Stimulated activated CD8-positive, alpha-beta memory T cell treated with anti-CD3 and anti-CD28 coated beads, Interleukin-7, amount 100 ng/mL, for 1 hour (primary cell): ENCODE results near the gene NUDT7.
A peak's percentile ranks its signal among the peaks of the same experiment; 100 is the strongest.

Experiments
- DNase-seq, 2 donors: peaks; one replicate each; pipeline ENCODE4 v3.0.0-alpha.2; 2020; ENCODE audit warnings: low read depth in 2 of 2

NUDT7 gene

DNA sequence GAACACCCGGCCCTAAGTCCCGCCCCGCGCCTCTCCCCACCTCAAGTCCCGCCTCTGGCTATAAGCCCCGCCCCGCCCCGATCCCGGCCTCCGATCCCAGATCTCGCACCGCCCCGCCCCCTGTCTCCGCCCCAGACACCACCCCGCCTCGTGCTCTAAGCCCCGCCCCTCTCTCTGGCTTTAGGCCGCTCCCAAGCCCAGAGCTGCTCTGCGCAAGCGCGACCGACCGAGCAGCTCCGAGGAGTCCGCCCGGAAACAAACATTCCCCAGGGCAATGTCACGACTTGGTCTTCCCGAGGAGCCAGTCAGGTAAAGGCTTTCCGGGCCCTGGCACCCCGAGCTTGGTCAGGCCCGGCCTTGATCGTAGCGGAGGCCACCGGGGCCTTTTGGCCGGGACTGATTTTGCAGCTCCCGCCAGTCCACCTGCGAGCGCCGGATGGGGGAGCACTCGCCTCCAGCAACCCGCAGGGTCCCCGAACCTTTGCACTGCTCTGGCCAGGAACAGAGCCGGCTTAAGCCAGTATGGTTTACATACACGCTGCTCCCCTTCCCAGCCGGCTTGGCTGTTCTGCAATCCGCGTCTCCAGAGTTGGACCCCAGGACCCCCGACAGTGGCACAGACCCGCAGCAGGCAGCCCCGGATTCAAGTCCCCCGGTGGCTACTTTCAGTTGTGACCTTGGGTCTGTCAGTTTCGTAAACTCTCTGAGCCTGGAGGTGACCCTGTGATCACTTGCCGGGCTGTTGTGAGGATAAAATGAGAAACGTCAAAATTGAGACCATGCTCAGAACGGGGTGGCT lies at the start of gene NUDT7:
NUDT7 (plus strand) TSS at position 206 of the 799 bp plus-strand sequence; CDS start at position 275, 69 bp downstream.
- DNase-seq = peak; percentile 85 to 91

DNA sequence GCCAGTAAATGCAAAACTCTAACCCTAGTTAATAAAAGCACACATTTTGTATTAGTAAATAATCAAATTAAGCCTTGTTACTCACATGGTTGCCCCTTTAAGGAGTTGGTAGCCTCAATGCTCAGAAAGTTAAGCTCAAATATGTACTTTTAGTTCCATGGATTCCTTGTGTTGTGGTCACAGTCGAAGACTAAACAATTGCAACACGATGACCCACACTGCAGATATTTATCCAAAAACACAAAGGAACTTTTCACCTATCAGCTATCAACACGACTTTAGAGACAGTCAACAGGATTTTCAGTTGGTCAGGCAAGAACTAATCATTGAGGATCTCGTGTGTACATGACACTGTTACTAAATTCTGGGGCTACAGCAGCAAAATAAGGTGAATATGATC lies 47.4 kb upstream of the NUDT7 start:
- DNase-seq = no peak

DNA sequence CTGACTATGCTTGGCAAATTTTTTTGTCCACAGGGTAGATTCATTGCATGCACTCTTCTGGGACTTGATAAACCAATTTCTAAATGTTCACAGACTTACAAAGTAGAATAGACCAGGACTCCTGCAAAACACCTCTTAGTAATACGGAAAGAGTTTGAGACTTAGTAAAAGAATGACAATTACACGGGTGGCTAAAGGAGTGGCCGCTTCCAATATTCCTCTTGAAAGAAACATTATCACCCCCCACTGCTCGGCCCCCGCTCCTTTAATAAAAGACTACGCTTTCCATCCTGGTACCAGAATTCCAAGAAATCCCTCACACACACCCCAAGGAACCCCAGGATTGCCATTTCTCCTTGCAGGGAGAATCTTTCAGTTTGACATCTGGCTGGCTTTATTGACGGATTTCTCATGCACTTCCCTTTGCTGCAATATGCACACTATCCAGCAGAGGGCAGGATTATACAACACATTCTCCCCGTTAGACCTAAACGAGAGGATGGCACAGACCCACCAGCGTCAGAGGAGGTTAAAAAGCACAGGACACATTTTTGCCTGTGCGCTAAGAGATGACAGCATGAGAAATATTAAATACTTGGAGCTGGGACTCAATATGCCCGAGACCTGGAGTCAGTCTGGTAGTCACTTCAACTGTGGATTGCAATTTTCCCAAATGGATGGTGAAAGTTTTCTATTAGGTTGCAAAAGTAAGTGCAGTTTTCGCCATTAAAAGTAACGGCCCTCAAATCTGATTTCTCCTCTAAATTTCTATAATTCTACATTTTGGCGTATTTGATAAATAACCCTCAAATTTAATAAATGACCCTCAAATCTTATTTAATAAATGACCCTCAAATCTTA lies 46.6 kb upstream of the NUDT7 start:
- DNase-seq = peak; percentile 11 to 22

DNA sequence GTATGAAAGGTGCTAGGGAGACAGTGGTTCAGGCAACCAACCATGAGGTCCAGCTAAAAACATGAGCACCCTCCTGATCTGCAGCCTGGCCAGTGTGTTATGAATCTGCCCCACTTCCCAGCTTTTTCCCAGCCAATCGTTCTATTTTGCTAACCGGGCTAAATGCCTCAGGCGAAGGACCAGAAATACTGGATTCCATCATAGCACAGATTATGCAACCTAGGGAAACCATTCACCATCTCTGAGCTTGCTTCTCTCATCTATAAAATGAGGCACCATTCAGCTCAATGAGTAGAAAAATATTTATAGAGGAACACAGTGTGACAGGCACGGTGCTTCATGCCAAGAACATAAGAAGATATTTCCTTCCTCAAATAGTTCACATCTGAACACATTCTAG lies 45.2 kb upstream of the NUDT7 start:
- DNase-seq = no peak

DNA sequence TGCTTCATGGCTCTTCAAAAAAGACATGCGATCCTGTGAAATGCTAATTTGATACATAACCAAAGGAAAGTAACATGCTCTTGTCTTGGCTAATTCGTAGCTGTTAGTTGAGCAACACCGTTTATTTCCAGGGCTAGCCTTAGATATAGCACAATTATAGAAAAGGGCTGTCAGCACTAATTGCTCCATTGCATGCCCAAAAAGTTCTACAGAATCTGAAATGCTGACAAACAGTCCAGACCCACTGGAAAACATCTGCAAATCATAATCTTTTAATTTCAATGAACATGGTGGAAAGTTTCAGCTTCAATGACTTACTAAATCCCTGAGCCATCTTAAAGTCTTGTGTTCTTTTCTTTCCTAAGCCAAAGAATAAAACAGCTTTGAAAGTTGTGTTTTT lies 42.9 kb upstream of the NUDT7 start:
- DNase-seq = no peak

DNA sequence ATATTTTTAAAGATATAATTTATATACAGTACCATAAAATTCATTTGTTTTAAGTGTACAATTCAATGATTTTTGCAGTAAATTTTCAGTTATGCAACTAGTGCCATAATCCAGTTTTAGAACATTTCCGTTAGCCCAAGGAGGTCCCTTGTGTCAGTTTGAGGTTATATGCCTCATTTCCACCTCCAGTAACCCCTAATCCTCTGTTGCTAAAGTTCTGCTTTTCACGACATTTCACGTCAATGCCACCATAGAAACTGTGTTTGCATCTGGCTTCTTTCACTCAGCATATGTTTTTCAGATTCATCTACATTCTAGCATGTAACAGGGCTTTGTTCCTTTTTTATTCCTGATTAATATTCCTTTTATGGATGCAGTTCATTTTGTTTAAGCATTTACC lies 42.4 kb upstream of the NUDT7 start:
- DNase-seq = no peak

DNA sequence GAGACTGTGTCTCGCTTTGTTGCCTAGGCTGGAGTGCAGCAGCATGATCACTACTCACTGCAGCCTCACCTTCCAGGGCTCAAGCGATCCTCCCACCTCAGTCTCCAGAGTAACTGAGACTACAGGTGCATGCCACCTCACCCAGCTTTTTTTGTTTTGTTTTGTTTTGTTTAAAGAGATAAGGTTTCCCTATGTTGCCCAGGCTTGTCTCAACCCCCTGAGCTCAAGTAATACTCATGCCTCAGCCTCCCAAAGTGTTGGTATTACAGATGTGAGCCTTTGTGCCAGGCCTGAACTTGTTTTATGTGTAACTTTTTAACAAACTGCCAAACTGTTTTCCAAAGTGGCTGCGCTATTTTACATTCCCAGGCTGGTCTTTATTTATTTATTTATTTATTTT lies 41.8 kb upstream of the NUDT7 start:
- DNase-seq = no peak

DNA sequence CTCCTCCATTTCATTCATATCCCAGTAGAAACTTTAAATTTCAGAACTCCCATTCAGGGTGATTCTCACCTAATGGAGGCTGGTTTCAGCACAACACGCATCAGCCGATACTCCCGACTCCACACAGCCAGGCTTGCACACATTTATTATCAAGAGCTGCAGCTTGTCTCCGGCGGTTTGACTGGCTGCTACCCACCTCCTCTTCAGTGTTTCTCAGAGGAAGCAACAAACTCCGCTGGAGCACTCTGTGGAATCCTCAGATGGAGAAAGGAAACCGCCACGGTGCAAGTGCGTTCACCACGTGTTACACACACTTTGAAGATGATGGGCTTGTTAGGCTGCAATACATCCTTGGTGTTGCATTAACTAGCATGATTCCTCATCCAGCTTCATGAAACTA lies 39.7 kb upstream of the NUDT7 start:
- DNase-seq = no peak

DNA sequence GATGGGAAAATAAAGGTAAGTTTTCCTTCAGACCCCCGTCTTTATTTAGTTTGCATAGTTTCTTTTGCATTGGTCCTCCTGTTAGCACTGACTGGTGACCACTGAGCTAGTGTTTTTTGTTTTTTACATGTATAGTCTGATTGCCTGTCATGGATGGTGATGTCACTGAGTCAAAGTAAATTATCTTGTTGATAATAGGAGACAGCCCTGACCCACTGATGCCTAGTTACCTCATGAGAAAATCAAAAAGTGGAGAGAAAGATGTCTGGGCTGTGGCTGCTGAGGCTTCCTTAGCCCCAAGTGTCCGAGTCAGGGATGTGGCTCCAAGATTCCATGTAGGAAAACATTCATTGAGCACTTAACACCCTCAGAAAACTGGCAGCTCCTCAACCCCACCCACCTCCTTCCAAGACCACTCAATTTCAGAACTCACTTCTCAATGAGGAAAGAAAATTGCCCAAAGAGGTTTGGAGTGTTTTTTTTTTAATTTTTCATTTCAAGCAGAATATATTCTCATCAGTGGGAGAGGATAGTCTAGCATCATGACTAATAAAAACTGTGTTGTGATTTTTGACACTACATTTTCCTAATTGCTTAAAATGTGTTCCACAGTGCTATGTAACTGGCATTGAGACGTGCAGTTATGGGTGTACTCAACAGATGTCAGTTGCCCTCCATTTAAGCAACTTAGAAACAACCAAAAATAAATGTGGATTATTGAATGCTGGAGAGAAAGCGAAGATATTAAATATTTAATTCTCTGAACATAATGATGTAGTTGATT lies 38.7 kb upstream of the NUDT7 start:
- no peak for DNase-seq

DNA sequence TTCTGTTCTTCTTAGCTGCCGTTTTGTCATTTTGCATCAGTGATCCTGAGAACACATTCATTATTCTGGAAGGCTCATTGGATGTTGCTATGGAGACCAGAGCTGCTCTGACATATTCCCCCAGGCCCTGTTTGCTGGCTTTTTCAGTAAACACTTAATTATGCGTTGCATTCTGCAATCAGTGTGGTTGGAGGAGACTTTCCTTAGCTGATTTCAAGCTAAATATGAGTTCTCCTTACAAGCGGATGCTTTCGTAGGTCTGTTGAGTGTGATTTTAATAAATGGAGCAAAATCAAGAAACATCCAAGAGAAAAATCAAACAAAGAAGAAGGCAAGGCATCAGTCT lies 38.2 kb upstream of the NUDT7 start:
- no peak for DNase-seq

DNA sequence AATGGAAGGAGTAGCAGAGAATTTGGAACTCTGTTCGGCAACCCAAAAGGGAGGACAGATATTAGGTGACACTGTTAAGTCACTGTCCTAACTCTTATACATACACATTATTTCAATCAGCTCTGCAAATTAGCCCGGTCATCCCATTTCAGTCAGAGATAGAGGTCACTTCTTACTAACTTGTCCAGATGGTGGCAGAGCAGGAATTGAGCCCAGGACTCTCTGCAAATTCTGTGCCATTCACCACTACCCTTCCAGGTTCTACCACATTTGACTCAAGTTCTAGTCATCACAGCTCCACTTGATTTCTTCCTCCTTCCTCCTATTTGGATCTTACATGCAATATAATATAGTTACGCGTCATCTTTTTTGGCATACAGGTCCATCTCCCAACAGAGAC lies 35.9 kb upstream of the NUDT7 start:
- DNase-seq = no peak

DNA sequence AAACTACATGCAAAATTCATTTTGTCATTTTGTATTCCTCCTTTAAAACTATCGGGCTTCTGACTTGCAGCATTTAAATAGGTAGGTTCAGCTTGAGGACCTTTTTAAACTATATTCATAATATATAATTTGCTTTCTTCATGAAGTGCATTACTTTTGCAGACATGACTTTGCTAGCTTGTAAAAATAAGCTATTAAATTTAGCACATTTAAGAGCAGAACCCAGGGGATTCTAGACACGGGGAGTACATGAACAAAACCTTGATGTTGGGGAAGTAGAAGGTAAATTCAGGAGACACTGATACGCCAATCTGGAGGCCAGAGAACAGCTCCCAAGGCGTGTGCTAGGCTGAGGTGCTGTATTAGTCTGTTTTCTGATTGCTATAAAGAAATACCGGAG lies 32.3 kb upstream of the NUDT7 start:
- no peak for DNase-seq

DNA sequence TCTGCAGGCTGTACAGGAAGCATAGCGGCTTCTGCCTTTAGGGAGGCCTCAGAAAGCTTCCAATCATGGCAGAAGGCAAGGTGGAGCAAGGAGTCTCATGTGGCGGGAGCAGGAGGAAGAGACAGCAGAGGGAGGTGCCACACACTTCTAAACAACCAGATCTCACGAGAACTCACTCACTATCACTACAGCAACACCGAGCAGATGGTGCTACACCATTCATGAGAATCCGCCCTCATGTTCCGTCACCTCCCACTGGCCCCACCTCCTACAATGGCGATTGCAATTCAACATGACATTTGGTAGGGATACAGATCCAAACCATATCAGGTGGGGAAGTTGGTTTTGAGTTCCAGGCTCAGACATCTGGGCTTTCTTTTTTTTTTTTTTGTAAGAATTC lies 31.9 kb upstream of the NUDT7 start:
- no peak for DNase-seq

DNA sequence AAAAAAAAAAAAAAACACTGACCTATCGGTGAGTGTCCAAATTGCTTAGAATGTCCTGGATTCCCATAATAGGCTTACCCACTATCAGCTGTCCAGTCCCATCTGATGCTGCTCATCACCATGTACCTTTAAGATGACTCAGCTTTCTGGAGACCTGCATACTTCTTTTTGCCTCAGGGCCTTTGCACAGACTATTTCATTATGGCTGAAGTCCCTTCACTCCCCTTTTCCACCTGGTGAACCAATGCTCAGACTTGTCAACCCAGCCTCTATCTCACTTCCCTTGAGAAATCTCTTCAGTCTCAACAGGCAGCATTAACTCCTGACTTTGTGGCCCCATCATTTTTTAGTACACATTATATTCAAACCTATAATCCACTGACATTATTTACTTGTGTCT lies 29.7 kb upstream of the NUDT7 start:
- no peak for DNase-seq

DNA sequence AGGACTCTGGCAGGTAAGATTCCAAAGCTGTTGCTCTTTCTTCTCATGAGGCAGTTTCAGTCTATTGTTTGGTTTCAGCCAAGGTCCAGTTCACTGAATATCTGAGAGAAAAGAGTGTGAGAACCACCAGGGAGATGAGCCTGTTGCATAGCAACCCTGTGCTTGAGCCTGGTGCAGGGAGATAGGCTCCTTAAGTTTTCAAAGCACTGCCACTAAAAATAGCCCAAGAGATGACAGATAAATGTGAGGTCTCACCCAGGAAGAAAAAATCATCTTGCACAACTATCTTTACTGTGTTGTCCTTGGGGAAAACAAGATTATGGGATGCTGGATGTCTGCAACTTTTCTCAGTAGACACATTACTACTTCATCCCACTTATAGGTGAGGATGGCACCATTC lies 26.2 kb upstream of the NUDT7 start:
- DNase-seq = no peak

DNA sequence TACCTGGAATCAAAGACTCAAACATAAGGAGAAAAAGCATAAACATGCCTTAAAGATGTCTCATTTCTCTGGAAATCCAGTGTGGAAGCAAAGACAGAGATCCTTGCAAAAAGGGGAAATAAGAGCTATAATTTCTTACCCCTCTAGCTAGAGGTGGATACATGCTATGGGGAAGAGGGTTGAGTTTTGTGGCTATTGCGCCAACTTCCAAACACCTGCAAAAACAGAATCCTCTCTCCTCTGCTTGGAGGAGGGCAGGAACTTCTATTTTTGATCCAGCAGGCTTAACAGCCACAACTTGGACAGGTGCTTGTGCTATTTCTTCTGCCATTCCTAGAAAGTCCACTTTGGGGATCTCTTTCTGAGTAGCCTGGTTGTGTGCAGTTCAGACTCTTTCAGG lies 21.5 kb upstream of the NUDT7 start:
- no peak for DNase-seq

DNA sequence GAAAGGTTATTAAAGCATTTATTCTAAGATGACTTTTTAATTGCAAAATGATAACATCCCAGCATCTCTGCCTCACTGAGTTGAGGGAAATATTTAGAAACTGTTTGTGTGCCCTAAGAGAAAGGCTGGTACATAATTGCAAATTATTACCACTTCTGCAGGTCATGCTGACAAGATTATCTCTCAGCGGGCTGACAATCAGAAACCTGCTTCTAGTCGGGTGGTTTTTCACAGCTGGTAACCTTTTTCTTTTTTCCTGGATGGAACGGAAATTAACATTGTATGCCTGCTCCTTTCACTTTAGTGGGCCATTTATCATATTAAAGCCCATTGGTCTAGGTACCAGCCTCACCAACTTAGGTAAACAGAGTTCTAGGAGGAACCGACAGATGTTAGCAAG lies 17.0 kb upstream of the NUDT7 start:
- DNase-seq = no peak

DNA sequence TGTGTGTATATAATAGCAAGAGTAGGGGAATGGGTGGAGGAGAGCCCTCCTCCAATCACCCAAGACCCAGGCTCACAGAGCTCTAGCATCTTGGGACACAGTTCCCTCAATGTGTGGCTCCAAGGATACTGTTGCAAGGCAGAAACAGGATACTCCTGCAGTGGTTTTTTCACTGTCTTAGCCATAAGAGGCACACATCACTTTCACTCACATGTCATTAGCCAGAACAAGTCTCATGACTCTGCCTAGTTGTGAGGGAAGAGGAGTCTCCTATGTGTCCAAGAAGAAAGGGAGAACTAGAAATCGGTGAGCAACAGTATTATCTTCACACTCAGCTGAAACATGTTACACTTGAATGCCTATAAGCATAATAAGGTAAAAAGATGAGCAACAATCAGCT lies 11.1 kb upstream of the NUDT7 start:
- no peak for DNase-seq

DNA sequence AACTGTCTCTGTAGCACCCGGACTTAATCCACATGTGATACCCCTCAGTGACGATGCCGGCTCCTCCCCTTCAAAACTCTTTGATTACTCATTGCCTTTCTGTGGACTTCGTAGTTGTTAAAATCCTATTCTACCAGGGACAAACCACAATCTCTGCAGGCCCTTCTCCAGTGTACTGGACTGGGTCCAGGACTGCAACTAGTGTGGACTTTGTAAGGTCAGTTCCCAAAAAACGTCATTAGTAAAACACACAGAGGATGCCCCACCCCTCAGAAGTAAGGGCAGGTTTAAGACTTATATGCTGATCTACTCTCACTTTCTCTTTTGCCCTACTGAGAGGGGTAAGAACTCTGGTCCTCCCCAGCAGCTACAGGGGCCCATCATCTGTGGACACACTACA lies 10.5 kb upstream of the NUDT7 start:
- no peak for DNase-seq

DNA sequence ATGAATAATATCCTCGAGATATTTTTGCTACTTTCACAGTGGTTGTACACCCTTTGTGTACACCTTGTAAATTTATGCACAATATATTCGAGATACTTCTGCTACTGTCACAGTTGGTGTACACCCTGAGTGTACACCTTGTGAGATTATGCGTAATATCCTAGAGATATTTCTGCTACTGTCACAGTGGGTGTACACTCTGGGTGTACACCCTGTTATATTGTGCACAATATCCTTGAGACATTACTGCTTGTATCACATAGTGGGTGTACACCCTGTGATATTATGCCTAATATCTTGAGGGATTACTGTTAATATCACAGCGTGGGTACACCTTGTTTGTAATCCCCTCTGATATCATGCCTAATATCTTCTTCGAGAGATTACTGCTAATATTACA lies 7.2 kb upstream of the NUDT7 start:
- no peak for DNase-seq

DNA sequence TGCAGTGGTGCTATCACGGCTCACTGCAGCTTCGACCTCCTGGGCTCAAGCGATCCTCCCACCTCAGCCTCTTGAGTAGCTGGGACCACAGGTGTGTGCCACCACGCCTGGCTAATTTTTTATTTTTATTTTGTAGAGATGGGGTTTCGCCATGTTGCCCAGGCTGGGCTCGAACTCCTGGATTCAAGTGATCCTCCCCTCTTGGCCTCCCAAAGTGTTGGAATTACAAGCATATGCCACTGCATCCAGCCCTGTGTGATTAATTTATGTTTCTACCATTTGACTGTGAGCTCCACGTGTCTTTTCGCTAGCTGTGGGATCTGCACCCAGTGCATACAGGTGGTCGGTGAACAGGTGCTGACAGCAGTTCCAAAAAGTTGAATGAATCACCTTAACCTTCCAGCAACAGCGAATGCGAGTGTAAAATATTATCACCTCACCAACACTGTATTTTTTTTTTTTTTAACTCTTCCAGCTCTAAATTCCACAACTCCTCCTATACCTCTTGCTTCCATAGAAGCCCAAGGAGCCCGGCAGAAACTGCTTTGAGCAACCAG lies 484 bp upstream of the NUDT7 start:
- DNase-seq = no peak

DNA sequence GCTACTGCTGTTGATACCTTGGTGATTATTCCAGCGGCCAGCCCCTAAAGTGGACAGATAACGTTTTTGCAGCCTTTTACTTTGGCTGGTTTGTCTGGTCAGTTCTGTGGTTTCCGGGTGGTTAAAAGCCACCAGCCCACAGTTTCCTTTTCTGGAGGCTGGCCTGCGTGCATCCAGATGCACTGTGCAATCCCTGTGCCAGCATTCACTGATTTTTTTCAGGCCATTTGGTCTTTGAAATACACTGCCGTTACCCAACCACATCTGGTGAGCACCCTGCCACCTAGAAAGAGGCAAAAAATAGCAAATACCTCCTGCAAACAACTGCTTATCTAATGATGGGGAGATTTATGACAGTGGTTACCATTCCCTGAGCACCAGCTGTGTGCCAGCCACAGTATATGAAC lies 797 bp downstream of the NUDT7 start:
- no peak for DNase-seq
